Liver (tissue), 3 donors: ENCODE data around the gene ZNF438.

Experiments
- CTCF ChIP-seq: fragments of 150-350 bp; IDR thresholded peaks from 2 replicates; pipeline ENCODE4 v1.5.1; 2017; ENCODE audit warnings: improper control_type of control experiment, low read depth, low read length; ENCODE audit not compliant: missing input control
- FOXA1 ChIP-seq: IDR thresholded peaks from 2 replicates; pipeline ENCODE4 v1.6.1; 2016; ENCODE audit warnings: antibody characterized with exemption
- JUND ChIP-seq, 2 donors: IDR thresholded peaks; 2 replicates each; pipeline ENCODE4 v1.6.1; 2016; ENCODE audit warnings: antibody characterized with exemption in 2 of 2
- MAX ChIP-seq: IDR thresholded peaks from 2 replicates; pipeline ENCODE4 v1.6.1; 2016; ENCODE audit warnings: antibody characterized with exemption
- REST ChIP-seq: IDR thresholded peaks from 2 replicates; pipeline ENCODE4 v1.6.1; 2016; ENCODE audit warnings: antibody characterized with exemption, mild to moderate bottlenecking
- TAF1 ChIP-seq: conservative IDR thresholded peaks from 2 replicates; pipeline ENCODE4 v1.6.1; 2016; ENCODE audit warnings: antibody characterized with exemption, mild to moderate bottlenecking
- ZBTB33 ChIP-seq: IDR thresholded peaks from 2 replicates; pipeline ENCODE4 v1.6.1; 2016; ENCODE audit warnings: antibody characterized with exemption
- donor health status: healthy.
- donor health status: healthy.

GRCh38 chr10:31023558-31023957, 8.1 kb downstream of the ZNF438 start:
- TF ChIP-seq JUND (IDR thresholded peaks at IDR 0.05) (no peak), REST (no peak), CTCF (no peak), FOXA1 (no peak), TAF1 (no peak), MAX (no peak), ZBTB33 (no peak)
